Measurements from ENCODE around the gene C12orf76. TPM values are rescaled to one million over a fixed set of nuclear protein-coding genes. Genes with fewer than 3 reads are reported as not detected.

C12orf76 gene
- total RNA-seq, 1 donor: 10.3 TPM

DNA sequence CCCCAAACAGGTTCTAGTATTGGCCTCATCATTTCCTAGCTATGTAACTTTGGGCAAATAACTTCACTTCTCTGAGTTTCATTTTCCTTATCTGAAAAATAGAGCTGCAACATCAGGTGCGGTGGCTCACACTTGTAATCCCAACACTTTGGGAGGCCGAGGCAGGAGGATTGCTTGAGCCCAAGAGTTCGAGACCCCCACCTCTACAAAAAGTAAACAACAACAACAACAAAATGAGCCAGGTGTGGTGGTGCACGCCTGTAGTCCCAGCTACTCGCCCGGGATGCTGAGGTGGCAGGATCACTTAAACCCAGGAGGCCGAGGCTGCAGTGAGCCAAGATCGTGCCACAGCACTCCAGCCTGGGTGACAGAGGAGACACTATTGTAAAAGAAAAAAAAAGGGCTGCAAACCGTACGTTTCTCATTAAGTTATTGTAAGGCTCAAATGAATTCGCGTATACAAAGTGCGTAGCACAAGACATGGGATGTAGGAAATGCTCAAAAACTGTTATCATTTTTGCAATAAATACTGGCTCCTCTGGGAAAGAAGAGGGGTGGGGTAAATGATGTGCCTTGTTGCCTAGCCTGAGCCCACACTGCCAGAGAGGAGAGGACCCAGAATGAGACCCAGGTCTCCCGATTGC is 903 bp downstream of the C12orf76 start:
- TF ChIP-seq, protein P1, sequence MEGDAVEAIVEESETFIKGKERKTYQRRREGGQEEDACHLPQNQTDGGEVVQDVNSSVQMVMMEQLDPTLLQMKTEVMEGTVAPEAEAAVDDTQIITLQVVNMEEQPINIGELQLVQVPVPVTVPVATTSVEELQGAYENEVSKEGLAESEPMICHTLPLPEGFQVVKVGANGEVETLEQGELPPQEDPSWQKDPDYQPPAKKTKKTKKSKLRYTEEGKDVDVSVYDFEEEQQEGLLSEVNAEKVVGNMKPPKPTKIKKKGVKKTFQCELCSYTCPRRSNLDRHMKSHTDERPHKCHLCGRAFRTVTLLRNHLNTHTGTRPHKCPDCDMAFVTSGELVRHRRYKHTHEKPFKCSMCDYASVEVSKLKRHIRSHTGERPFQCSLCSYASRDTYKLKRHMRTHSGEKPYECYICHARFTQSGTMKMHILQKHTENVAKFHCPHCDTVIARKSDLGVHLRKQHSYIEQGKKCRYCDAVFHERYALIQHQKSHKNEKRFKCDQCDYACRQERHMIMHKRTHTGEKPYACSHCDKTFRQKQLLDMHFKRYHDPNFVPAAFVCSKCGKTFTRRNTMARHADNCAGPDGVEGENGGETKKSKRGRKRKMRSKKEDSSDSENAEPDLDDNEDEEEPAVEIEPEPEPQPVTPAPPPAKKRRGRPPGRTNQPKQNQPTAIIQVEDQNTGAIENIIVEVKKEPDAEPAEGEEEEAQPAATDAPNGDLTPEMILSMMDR (IDR thresholded peaks at IDR 0.05; ENCODE audit: insufficient read depth, low read length): no peak
- no peak for DNase-seq (ENCODE audit: low read depth)
- H3K4me3 ChIP-seq (ENCODE audit: low read depth, low read length): peak overlapping the region; percentile 81

DNA sequence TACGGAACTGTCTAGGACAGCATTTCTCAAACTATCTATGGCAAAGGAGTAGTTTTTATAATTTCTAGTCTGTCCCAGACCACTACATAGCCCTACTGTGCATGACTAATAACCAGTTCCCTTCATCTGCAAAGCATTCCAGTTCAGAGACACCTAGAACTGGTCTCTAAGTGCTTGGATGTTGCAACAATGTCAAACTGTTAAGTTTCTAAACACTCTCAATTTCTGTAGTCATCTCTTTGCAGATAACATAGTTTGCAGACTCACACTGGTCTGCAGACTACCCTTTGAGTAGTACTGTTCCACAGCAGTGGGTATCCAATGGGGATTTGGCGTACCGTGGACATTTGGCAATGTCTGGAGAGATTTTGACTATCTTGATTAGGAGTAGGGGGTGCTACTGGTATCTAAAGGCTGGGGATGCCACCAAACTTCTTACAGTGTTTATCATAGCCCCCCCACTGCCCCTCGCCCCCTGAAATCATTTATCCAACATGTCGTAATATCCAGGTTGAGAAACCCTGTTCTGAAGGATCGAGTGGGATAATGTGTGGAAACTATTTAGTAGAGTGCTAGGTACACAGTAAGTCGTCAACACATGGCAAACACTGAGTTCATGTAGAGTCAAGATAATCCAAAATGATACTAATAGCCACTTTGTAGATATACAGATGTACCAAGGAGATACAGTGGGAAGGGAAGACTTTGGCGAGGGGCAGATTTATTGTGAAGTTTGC is 1.7 kb downstream of the C12orf76 start:
- H3K4me3 ChIP-seq (ENCODE audit: low read depth, low read length): peak overlapping the region; percentile 81
- no peak for DNase-seq (ENCODE audit: low read depth)
- TF ChIP-seq, protein P1 (IDR thresholded peaks at IDR 0.05; ENCODE audit: insufficient read depth, low read length): no peak

DNA sequence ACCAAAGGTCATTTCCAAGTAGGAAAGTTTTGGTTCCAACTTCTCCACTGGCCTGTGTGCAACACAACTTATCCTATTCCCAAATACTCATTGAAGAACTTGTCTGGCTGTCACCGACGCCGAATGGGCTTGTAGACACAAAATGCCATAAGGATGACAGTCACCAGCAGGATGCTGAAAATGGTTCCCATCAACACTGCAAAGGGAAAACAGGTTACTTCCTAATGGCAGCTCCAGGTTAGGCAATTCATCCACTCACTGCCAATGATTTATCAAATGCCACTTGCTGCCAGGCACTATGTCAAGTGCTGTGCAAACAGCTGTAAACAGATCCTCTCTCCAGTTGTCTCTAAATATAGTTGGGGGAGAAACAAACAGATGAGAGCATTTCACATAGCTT is 6.1 kb downstream of the C12orf76 start:
- no peak overlapping the region for H3K4me3 ChIP-seq (ENCODE audit: low read depth, low read length)
- TF ChIP-seq, protein P1 (IDR thresholded peaks at IDR 0.05; ENCODE audit: insufficient read depth, low read length): no peak
- DNase-seq (ENCODE audit: low read depth): no peak

DNA sequence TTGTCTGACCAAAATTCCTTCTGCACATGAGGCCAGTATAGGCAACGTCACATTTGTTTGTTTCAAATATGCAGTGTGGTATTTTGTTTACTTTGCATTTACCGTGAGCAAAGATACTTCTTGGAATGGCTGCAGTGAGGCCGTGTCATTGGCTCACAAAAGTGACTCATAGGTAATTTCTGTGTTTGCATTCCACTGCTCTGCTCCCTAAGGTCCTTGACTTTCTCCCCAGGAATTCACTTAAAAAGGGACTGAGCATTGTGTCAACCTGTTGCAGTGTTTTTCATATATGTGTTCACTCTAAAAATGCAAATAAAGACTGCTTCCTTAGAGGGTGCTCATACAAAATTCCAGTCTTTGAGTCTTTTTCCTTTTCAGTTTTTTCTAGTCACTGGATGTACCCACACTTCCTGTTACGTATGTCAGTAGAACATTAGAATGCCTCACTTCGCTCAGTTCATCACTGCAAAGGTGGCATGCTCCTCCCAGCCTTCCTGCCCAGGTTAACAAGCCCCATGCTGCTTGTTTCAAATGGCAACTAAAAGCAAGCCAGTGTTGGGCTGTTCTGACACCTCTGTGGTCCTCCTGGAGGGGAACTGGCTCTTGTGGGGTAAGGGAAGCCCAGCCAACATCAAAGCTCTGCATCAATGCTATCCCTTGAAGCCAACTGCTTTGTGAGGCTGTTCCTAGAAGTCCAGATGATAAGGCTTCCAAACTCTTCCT is 9.1 kb downstream of the C12orf76 start:
- TF ChIP-seq, protein P1 (IDR thresholded peaks at IDR 0.05; ENCODE audit: insufficient read depth, low read length): no peak
- DNase-seq (ENCODE audit: low read depth): peak; percentile 96
- no peak overlapping the region for H3K4me3 ChIP-seq (ENCODE audit: low read depth, low read length)

DNA sequence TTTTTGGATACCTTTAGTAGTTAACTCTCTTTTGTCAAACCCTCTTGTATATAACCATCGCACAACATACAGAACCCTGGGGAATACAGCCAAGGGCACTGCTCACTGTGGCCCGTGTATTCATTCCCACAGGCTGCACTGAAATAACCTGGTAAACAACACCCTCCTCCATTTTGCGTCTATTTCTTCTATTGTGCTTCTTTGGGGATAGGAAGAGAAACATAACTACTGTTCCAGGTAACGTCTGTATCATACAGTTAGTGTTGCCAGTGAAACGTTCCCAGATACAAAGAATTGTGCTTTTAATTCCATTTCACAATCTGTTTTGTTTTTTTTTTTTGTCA is 9.6 kb downstream of the C12orf76 start:
- DNase-seq (ENCODE audit: low read depth): no peak
- H3K4me3 ChIP-seq (ENCODE audit: low read depth, low read length): no peak overlapping the region
- TF ChIP-seq, protein P1 (IDR thresholded peaks at IDR 0.05; ENCODE audit: insufficient read depth, low read length): no peak

DNA sequence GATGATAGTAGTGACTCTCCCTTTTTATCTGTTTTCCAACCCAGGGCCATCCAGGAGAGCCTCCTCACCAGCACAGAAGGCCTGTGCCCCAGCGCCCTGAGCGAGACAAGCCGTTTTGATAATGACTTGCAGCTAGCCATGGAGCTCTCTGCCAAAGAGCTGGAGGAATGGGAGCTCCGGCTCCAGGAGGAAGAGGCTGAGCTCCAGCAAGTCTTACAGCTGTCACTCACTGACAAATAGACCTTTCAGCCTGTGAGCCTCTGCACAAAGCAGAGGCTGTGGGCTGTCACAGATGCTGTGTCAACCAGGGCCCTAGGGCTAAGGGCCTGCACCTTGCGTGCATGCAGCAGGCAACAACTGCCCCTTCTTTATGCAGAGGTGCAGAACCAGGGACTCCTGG is 11.0 kb downstream of the C12orf76 start:
- DNase-seq (ENCODE audit: low read depth): no peak
- TF ChIP-seq, protein P1 (IDR thresholded peaks at IDR 0.05; ENCODE audit: insufficient read depth, low read length): no peak

More for the DNA sequence above, 11.0 kb downstream of the C12orf76 start:
- no peak overlapping the region for H3K4me3 ChIP-seq (ENCODE audit: low read depth, low read length)

Measured in fibroblast of the aortic adventitia (primary cell).